Neutrophil (primary cell): ENCODE measurements around the gene DHX34.
A peak's percentile ranks its signal among the peaks of the same experiment; 100 is the strongest.

Source experiments
- H3K27ac ChIP-seq: fragments of 200-600 bp; sonication (generic); 2 replicates; pipeline ENCODE4 v1.5.1; 2016; ENCODE audit warnings: mild to moderate bottlenecking, moderate library complexity
- H3K27me3 ChIP-seq: fragments of 200-600 bp; sonication (generic); 2 replicates; pipeline ENCODE4 v1.6.0; 2016; ENCODE audit warnings: mild to moderate bottlenecking
- H3K36me3 ChIP-seq: fragments of 200-600 bp; sonication (generic); 2 replicates; pipeline ENCODE4 v1.5.1; 2017
- H3K4me1 ChIP-seq, 2 experiments: fragments of 200-600 bp in 1 of 2; sonication (generic) in 1 of 2; 1 replicate in 1 of 2; 2 replicates in 1 of 2; pipeline versions ENCODE4 v1.5.1 to v1.6.1; 2013 to 2016; ENCODE audit warnings: low read depth in 1 of 2, low read length in 1 of 2, mild to moderate bottlenecking in 1 of 2, moderate library complexity in 1 of 2; ENCODE audit not compliant: control insufficient read depth in 1 of 2, insufficient read depth in 1 of 2
- H3K4me3 ChIP-seq, 2 experiments: fragments of 200-600 bp in 1 of 2; sonication (generic) in 1 of 2; 1 replicate in 1 of 2; 2 replicates in 1 of 2; pipeline ENCODE4 v1.5.1; 2013 to 2016; ENCODE audit warnings: low read depth in 1 of 2, low read length in 1 of 2, mild to moderate bottlenecking in 1 of 2, moderate library complexity in 1 of 2
- H3K9me3 ChIP-seq: fragments of 200-600 bp; sonication (generic); 2 replicates; pipeline ENCODE4 v1.5.1; 2016
- CTCF ChIP-seq: fragments of 200-600 bp; sonication (generic); IDR thresholded peaks from 2 replicates; pipeline ENCODE4 v1.5.1; 2016; ENCODE audit warnings: antibody characterized with exemption

The DHX34 gene

GRCh38 chr19:47390533-47391488, 41.7 kb downstream of the DHX34 start:
- Histone ChIP-seq H3K27me3 (peaks cover 32% of the 10 kb centered on the region), H3K9me3 (no peaks in the 10 kb centered on the region), H3K36me3 (no peaks in the 10 kb centered on the region), H3K4me1 (peaks cover 58 to 60% of the 10 kb centered on the region in 2 experiments), H3K27ac (peak overlapping the region; percentile 94), H3K4me3 (peak overlapping the region; percentile 40 to 44)
- no peak for TF ChIP-seq CTCF

GRCh38 chr19:47391510-47392223, 42.6 kb downstream of the DHX34 start:
- H3K36me3 ChIP-seq, result no peaks in the 10 kb centered on the region
- no peaks in the 10 kb centered on the region for H3K9me3 ChIP-seq
- peak overlapping the region in 1 of 2 experiments; percentile 44 for H3K4me3 ChIP-seq
- peak overlapping the region; percentile 94 for H3K27ac ChIP-seq
- H3K4me1 ChIP-seq, result peaks cover 50 to 52% of the 10 kb centered on the region in 2 experiments
- peaks cover 32% of the 10 kb centered on the region for H3K27me3 ChIP-seq
- TF ChIP-seq CTCF, result peak; percentile 97

GRCh38 chr19:47398707-47399597, 49.8 kb downstream of the DHX34 start:
- TF ChIP-seq CTCF, result no peak
- Histone ChIP-seq H3K36me3 (no peaks in the 10 kb centered on the region), H3K4me3 (no peak overlapping the region), H3K27ac (no peak overlapping the region), H3K27me3 (peaks cover 76% of the 10 kb centered on the region), H3K9me3 (no peaks in the 10 kb centered on the region), H3K4me1 (no peaks in the 10 kb centered on the region)

- Histone ChIP-seq H3K27me3 (peaks cover 96% of the 10 kb centered on the region), H3K4me3 (no peak overlapping the region)
- no peak for TF ChIP-seq CTCF
Observed at GRCh38 chr19:47402504-47402903, 53.4 kb downstream of the DHX34 start.

More at GRCh38 chr19:47402504-47402903, 53.4 kb downstream of the DHX34 start:
- Histone ChIP-seq H3K27ac (no peak overlapping the region), H3K4me1 (no peaks in the 10 kb centered on the region), H3K9me3 (no peaks in the 10 kb centered on the region), H3K36me3 (no peaks in the 10 kb centered on the region)
